DND-41 (cell line): ENCODE results near the gene SIPA1L3.

ENCODE experiments used
- EZH2 ChIP-seq: IDR thresholded peaks from 3 replicates; pipeline ENCODE4 v1.6.1; 2012; ENCODE audit warnings: borderline replicate concordance, low read depth, mild to moderate bottlenecking, moderate library complexity, low read length, inconsistent platforms; ENCODE audit not compliant: severe bottlenecking
- TF ChIP-seq, protein P1 (sequence below): IDR thresholded peaks from 2 replicates; pipeline ENCODE4 v1.5.1; 2012; ENCODE audit warnings: borderline replicate concordance, low read length, moderate library complexity, mild to moderate bottlenecking; ENCODE audit not compliant: poor library complexity, severe bottlenecking; ENCODE audit errors: extremely low read depth

DNA sequence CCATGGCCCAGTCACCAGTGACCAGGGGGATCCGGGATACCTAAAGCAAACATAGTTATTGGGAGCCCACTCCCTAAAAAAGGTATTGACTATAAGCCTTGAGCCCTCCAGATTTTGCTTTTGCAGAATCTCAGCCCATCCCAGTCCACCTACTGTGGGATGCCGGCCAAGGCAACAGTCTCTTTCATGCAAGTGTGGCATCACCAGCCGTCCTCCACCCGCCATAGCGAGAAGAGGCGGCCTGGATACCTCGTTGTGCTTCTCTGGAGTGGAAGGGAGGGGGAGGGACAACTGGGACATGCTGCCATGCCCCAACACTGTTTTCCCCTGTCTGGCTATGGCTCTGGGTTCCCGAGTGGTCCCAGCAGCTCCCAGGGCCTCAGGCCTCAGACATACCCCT, 193.6 kb downstream of the SIPA1L3 start:
- TF ChIP-seq, protein P1, sequence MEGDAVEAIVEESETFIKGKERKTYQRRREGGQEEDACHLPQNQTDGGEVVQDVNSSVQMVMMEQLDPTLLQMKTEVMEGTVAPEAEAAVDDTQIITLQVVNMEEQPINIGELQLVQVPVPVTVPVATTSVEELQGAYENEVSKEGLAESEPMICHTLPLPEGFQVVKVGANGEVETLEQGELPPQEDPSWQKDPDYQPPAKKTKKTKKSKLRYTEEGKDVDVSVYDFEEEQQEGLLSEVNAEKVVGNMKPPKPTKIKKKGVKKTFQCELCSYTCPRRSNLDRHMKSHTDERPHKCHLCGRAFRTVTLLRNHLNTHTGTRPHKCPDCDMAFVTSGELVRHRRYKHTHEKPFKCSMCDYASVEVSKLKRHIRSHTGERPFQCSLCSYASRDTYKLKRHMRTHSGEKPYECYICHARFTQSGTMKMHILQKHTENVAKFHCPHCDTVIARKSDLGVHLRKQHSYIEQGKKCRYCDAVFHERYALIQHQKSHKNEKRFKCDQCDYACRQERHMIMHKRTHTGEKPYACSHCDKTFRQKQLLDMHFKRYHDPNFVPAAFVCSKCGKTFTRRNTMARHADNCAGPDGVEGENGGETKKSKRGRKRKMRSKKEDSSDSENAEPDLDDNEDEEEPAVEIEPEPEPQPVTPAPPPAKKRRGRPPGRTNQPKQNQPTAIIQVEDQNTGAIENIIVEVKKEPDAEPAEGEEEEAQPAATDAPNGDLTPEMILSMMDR = no peak
- no peak for TF ChIP-seq EZH2
